Osteoblast (primary cell): ENCODE data around the gene PGRMC2. TPM values are rescaled to one million over a fixed set of nuclear protein-coding genes. Genes with fewer than 3 reads are reported as not detected.

Source experiments
- DNase-seq: peaks from one replicate; pipeline ENCODE4 v3.0.0; 2011; ENCODE audit warnings: low spot score, mixed read lengths; ENCODE audit not compliant: insufficient read length; ENCODE audit errors: missing footprints
- H2AFZ ChIP-seq: 2 replicates; pipeline ENCODE4 v1.6.0; 2011; ENCODE audit warnings: mild to moderate bottlenecking, low read length
- H3K27ac ChIP-seq: 2 replicates; pipeline ENCODE4 v1.5.1; 2011; ENCODE audit warnings: mild to moderate bottlenecking, low read depth, low read length, moderate library complexity
- H3K27me3 ChIP-seq: 2 replicates; pipeline ENCODE4 v1.6.0; 2012; ENCODE audit warnings: mild to moderate bottlenecking, control low read depth, inconsistent platforms, low read length, moderate library complexity; ENCODE audit not compliant: insufficient read depth
- H3K36me3 ChIP-seq: 2 replicates; pipeline ENCODE4 v1.5.1; 2011; ENCODE audit warnings: mild to moderate bottlenecking, low read length, control low read depth, moderate library complexity; ENCODE audit not compliant: insufficient read depth
- H3K4me1 ChIP-seq: 2 replicates; pipeline ENCODE4 v1.5.1; 2011; ENCODE audit warnings: mild to moderate bottlenecking, low read length, control low read depth, moderate library complexity; ENCODE audit not compliant: insufficient read depth
- H3K4me2 ChIP-seq: 2 replicates; pipeline ENCODE4 v1.6.0; 2011; ENCODE audit warnings: mild to moderate bottlenecking, low read length; ENCODE audit not compliant: insufficient read depth
- H3K4me3 ChIP-seq: fragments of 200-600 bp; sonication (generic); 3 replicates; pipeline ENCODE4 v1.5.1; 2012; ENCODE audit warnings: mild to moderate bottlenecking, low read length, inconsistent platforms; ENCODE audit not compliant: insufficient read depth
- H3K79me2 ChIP-seq: 2 replicates; pipeline ENCODE4 v1.6.0; 2012; ENCODE audit warnings: mild to moderate bottlenecking, low read length, control low read depth, inconsistent platforms; ENCODE audit not compliant: insufficient read depth
- H3K9me3 ChIP-seq: 2 replicates; pipeline ENCODE4 v1.5.1; 2011; ENCODE audit warnings: low read depth, low read length, control low read depth
- H4K20me1 ChIP-seq: 2 replicates; pipeline ENCODE4 v1.6.0; 2012; ENCODE audit warnings: mild to moderate bottlenecking, low read length, control low read depth; ENCODE audit not compliant: insufficient read depth
- total RNA-seq: library from RNA; depleted of rRNA; stranded (reverse); fragments of >200 nt; gene quantifications from 2 replicates; pipeline ENCODE4 v1.2.3, GENCODE V29; 2012
- TF ChIP-seq, protein P1 (sequence below): IDR thresholded peaks from 2 replicates; pipeline ENCODE4 v1.5.1; 2011; ENCODE audit warnings: mild to moderate bottlenecking, low read depth, low read length, moderate library complexity; ENCODE audit errors: extremely low read depth

Gene PGRMC2
- total RNA-seq, 1 donor, result 38.4 TPM

DNA sequence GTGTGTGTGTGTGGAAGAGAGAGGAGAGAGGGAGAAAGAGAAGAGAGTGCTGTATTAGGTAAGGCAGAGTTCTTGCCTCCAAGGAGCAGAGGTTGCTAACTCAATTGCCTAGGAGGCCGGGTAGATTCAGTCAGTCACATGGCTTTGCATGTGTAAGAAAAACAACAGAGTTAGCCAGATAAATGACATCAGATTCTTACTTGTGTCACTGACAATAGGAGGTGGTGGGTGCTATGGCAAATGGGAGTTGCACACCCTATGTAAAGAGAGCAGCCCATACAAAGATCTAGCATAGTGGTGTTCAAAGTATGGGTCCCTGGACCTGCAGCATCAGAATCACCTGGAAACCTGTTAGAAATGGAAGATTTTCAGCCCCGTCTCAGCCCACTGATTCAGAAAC lies 14.4 kb upstream of the PGRMC2 start:
- Histone ChIP-seq H3K9me3 (no peaks in the 10 kb centered on the region), H3K27me3 (no peaks in the 10 kb centered on the region), H4K20me1 (no peaks in the 10 kb centered on the region), H3K27ac (no peak overlapping the region), H2AFZ (no peak overlapping the region), H3K36me3 (no peaks in the 10 kb centered on the region), H3K4me3 (no peak overlapping the region), H3K4me2 (no peak overlapping the region), H3K4me1 (no peaks in the 10 kb centered on the region), H3K79me2 (no peaks in the 10 kb centered on the region)
- no peak for DNase-seq
- TF ChIP-seq, protein P1, sequence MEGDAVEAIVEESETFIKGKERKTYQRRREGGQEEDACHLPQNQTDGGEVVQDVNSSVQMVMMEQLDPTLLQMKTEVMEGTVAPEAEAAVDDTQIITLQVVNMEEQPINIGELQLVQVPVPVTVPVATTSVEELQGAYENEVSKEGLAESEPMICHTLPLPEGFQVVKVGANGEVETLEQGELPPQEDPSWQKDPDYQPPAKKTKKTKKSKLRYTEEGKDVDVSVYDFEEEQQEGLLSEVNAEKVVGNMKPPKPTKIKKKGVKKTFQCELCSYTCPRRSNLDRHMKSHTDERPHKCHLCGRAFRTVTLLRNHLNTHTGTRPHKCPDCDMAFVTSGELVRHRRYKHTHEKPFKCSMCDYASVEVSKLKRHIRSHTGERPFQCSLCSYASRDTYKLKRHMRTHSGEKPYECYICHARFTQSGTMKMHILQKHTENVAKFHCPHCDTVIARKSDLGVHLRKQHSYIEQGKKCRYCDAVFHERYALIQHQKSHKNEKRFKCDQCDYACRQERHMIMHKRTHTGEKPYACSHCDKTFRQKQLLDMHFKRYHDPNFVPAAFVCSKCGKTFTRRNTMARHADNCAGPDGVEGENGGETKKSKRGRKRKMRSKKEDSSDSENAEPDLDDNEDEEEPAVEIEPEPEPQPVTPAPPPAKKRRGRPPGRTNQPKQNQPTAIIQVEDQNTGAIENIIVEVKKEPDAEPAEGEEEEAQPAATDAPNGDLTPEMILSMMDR, result no peak

DNA sequence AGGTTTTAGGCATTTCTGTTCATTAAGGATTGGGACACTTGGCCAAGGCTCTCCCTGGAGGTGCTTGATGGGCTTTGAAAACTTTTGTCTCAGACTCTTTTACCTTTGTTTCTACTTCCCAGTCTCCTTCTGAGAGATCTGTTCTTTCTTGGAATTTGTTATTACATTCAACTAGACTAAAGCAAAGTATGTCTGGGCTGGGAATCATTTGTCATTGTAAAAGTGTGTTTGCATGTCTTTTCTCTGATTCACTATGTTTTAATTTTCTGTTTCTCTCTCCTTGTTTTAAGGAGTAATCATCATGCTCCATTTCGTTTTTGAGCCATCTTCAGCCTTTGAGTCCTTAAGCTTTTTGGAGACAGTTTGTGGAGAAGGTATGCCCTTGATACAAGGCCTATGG lies 12.2 kb upstream of the PGRMC2 start:
- Histone ChIP-seq H3K4me3 (no peak overlapping the region), H3K4me1 (no peaks in the 10 kb centered on the region), H3K27me3 (no peaks in the 10 kb centered on the region), H3K27ac (no peak overlapping the region), H3K4me2 (no peak overlapping the region), H4K20me1 (no peaks in the 10 kb centered on the region), H2AFZ (no peak overlapping the region), H3K9me3 (no peaks in the 10 kb centered on the region), H3K79me2 (no peaks in the 10 kb centered on the region), H3K36me3 (no peaks in the 10 kb centered on the region)
- DNase-seq, result no peak
- TF ChIP-seq, protein P1, result no peak

DNA sequence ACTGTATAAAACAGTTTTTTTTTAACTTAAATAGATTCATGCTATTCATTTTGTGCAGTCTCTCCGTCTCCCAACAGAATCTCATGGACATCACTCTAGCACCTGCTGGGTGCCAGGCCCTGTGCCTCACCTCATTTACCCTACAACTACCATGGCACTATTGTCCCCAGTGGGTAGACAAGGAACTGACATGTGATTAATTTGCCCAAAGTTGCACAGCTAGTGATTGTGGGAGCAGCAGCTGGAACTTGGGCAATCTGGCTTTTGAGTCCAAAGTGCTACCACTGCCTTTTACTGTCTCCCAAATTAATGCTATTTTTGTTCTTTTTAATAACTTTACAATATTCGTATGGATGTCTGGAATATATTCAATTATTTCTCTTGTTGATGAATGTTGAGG lies 11.2 kb upstream of the PGRMC2 start:
- Histone ChIP-seq H3K79me2 (no peaks in the 10 kb centered on the region), H3K4me2 (no peak overlapping the region), H3K4me3 (no peak overlapping the region), H3K27ac (no peak overlapping the region), H2AFZ (no peak overlapping the region), H4K20me1 (no peaks in the 10 kb centered on the region), H3K36me3 (no peaks in the 10 kb centered on the region), H3K27me3 (no peaks in the 10 kb centered on the region), H3K4me1 (no peaks in the 10 kb centered on the region), H3K9me3 (no peaks in the 10 kb centered on the region)
- DNase-seq, result no peak
- TF ChIP-seq, protein P1, result no peak

DNA sequence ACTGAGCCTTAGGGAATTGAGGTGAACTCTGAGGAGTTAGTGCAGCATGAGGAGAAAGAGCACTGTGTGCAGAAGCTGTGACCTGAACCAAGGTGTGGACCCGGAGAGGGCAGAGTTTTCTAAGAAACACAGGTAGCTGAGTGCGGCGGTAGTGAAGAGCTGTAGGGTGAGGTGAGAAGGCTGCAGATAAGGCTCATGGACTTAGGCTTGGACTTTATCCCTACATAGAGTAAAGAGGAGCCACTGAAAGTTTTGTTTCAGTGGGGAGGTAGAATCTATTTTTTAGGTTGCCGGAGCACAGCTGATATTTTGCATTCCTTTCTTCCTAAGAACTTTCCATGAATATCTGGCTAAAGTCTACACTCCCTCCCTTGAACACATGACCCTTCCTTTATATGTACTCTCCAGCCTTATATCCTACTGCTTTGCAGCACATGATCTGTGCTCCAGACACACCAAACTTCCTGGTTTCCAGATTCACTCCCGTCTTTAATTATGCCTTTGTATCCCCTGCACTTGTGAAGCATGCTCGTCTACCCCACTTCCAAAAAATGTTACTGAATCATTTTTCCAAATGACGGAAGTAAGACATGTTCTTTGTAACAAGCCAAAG lies 10.6 kb upstream of the PGRMC2 start:
- no peaks in the 10 kb centered on the region for H3K27me3 ChIP-seq
- no peak overlapping the region for H3K27ac ChIP-seq
- no peaks in the 10 kb centered on the region for H3K79me2 ChIP-seq
- DNase-seq, result no peak
- no peaks in the 10 kb centered on the region for H4K20me1 ChIP-seq
- no peaks in the 10 kb centered on the region for H3K4me1 ChIP-seq
- H3K4me3 ChIP-seq, result no peak overlapping the region
- H3K36me3 ChIP-seq, result no peaks in the 10 kb centered on the region
- no peaks in the 10 kb centered on the region for H3K9me3 ChIP-seq
- no peak overlapping the region for H2AFZ ChIP-seq
- H3K4me2 ChIP-seq, result no peak overlapping the region
- TF ChIP-seq, protein P1, result no peak
